NCI-H146 (cell line): ENCODE results near the gene RECQL5.
A peak's percentile ranks its signal among the peaks of the same experiment; 100 is the strongest.

Experiments
- DNase-seq: peaks from one replicate; lab custom pipeline; 2025; lab: John Stamatoyannopoulos, UW

Gene RECQL5

DNA sequence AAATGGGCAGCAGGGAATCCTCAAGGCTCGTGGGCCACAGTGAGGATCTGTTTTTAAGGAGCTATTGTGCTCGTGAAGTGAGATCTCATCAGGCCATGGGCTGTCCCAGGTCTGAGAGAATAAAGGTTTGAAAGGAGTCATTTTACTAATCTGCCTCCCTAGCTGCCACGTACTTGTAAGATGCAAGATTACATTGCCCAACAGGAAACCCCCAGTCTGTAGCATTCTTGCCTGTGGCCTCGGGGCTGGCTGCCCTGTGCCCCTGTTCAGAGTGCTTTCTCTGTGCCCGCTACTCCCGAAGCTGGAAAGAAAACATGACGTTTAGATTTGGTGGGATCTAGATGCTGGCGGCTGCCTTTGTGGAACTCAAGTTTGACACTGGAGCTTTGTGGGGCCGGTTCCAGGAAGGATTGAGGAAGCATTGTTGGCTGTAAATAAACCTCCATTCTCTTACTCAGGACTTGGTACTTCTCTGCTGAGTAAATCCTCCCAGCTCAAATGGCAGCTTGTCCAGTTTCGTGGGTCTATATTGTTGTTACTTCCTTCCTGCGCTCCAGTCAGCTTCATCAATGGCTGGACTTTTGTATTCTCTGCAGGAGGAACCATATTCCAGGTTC, 21.4 kb upstream of the RECQL5 start:
- DNase-seq, result no peak

DNA sequence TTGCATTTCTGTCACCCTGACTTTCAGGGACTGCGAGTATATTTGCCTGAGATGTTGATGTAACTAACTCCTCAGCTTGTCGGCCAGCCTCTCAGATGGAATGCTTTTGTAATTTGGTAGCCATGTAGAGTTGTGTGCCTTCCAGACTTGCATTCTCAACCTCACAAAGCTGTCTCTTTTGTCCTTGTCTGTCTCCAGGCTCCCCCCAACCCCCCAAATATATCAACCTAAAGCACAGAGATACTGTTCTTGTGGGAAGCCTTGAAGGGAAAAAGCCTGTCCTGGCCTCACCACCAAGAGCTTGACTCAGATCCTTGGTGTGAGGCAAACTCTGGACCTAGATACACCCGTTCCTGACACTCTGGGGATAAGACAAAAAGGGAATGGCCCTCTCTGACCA, 18.5 kb upstream of the RECQL5 start:
- DNase-seq, result no peak

DNA sequence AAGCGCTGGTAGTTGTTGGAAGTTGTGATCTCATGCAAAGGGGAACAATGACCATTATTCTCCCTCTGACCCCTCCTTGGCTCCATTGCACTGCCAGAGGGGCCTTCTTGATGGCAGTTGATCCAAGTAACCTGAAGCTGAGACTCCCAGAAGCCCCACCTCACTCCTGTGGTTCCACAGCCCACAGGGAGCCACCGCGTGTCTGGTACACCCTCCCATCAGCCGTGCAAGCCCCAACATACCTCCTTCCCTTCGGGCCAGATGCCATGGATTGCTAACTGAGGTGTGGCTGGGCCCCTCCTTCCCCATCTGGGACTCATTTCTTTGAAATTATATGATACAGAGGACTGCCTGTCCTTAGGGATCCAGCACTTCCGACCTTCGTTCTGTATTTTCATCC, 18.0 kb upstream of the RECQL5 start:
- DNase-seq, result no peak

DNA sequence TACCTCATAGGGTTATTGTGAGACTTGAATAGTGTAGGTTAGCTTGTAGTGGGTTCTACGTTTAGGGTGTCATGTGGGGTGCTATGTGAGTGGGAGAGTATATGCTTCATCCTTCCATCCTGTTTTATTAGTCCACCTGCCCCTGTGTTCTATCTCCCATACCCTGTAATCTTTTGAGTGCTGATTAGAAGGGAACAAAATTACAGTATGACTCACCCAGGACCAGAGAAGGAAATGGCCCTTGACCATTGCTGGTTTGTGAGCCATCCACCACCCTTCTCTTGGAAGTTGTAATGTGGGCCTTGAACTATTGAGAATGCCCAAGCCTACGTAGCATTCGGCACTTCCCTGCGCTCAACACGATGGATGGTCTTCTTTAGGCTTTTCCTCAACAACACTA, 17.3 kb upstream of the RECQL5 start:
- DNase-seq, result no peak

DNA sequence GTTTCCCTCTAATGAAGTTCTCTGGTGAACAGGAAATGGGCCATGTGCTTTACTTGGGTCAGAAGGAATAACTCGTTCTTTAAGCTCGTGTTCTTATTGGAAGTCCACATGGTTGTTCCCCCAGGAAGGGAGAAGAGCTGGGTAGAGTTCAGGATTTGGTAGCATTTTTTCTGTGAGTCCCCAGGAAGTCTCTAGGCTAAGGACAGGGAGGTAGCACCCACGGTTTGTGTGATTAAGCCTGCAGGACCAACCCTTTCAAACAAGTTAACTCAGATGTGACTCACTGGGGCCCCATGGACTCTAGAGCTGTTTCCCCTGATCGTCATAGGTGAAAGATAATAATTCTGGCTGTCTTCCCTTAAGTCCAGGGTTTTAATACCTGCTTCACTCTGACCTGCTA, 16.6 kb upstream of the RECQL5 start:
- DNase-seq, result no peak

DNA sequence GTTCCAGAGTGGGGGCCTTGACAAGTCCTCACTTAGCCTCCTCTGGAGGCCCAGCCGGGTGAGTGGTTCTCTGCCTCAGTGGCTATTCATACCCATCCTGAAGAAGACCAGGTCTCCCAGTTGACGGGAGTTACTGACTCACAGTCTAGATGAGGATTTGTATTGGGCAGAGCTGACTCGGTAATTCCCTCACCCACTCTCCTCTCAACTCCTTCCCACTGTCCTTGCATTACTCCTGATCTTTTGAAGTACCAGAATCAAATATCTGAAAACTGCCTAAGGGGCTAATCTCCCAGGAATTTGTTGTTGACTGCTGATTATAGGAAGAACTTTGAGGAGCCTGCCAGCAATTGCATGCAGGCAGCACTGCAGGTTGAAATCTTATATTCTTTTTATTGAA, 14.3 kb upstream of the RECQL5 start:
- no peak for DNase-seq

DNA sequence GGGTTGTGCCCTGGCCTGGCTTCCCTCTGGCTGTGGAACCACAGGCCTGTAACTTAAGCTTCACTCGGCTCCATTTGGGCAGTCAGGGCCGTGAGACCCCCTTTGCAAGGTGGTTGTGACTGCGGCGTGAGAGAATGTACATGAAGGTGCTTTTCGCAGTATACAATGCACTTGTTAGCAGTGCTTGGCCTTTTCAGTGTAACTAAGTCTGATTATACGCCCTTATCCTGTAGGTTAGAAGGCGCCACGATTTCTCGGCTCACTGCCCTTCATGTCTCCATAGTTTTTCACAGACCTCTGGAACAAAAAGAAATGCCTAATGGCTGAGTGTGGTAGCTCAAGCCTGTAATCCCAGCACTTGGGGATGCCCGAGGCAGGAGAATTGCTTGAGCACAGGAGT, 13.5 kb upstream of the RECQL5 start:
- DNase-seq, result no peak

DNA sequence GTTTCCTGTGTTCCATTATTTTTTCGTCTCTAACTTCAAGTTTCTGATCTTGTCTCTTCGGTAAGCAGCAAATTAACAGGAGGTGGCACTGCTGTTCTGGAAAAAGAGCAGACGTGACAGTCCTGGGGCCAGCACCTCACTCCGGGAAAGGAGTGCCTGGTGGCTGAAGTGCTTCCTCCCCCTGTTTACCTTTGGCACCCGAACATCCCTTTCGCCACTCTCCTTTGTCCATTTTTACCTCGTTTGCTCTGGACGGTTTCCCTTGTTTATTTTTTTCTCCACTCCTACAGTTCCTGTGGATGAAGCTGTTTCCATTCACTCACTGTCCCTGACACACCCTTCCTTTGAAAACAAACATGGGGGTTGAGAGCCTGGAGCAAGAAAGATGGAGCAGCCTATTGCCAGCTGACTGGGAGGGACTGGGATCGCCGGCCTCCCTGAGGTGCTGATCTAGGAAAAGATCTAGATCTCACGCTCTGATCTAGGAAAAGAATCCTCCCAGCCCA, 12.8 kb upstream of the RECQL5 start:
- DNase-seq, result no peak

DNA sequence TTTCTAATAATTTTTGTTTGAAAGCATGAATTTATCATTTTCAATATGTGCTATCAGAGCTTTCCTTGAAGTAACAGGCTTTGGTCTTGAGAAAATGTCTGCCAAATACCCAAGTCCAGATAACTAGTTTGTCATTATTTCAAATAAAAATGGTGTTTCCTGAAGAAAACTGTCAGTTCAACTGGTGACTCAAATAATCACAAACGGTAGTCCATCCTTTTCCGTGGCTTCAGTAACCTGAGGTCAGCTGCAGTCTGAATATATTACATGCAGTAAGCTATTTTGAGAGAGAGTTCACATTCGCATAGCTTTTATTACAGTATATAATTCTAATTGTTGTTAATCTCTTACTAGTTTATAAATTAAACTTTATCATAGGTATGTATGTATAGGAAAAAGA, 9.5 kb upstream of the RECQL5 start:
- no peak for DNase-seq

DNA sequence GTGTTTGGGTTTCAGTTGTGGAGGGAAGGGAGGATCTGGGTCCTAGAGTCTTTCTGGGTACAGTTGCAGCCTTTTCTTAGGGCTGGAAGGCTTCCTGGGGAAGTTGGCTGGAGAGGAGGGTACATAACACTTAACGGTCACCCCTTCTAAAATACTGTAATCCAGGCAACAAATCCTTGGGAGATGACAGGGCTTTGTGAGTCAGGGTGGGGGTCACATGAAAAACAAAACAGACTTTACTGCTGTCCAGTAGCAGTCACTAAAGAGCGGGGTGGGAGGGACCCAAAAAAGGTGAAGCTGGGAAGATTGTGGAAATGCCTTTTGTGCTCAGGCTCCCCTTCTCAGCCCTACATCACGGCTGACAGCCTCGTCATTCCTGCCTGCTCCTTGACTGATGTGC, 6.5 kb upstream of the RECQL5 start:
- no peak for DNase-seq

DNA sequence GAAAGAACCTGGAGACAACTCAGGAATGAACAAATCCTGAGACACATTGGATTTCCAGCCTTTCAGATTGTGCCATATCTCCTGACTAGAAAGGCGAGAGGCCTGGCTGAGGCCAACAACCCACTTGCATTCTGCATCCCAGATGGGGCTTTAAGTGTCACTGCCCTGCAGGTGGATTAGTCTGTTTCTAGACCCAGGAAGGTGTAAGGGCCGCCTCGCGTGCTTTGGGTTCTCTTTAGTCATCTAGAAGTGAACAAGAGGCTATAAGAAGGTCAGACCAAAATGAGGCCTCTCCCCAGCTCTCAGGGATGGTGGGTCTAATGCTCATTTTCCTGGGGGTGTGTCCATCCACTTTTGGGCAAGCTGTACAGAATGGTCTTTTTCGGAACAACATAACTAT, 5.1 kb upstream of the RECQL5 start:
- DNase-seq, result no peak

DNA sequence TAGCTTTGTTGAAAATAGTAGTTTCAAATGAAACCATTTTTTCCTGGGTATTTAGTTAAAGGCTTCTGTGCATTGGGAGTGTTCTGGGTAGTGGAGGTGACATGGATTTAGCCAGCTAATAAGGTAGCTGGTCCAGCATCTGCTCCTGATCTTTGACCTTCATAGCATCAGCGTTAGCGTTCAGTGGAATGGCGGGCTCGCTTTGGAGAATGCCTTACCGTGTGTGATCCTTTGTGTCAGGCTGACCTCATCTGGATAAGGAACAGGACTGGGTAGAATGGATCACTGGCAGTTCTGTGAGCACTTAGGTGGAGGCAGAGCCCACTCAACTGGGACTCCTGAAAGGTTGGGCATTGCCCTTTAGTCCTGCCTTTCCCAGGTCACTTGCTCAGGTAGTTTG, 3.9 kb upstream of the RECQL5 start:
- no peak for DNase-seq

DNA sequence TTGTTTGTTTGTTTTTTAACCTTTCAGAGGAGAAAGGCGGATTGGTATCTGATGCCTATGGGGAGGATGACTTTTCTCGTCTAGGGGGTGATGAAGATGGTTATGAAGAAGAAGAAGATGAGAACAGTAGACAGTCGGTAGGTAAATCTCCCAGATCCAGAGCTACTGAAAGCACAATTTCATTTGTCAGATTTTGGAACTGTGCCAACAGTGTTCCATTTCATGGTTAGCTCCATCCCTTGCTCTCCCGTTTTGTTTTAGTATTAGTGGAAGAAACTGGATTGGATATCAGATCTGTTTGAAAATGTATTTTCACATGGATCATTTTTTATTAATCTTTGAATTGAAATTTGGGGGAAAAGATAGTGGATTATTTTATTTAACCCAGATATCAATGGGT, 1.5 kb upstream of the RECQL5 start:
- DNase-seq, result no peak

DNA sequence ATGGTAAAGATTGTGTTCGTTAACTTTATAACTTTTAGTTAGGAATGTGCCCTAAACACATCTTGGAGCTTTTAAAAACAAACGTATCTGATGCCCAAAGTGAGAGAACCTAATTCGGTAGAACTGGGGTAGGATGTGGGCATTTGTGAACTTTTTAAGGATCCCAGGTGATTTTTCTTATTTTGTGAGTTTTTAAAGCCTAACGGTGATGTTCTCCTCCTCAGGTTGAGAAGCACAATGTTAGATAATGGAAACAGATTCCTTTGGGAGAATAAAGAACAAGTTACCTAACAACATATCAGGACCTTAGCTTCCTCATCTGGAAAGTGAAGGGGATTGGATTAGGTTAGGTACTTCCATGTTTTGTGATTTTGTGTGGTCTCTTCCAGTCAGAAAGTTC, 871 bp upstream of the RECQL5 start:
- DNase-seq, result no peak

DNA sequence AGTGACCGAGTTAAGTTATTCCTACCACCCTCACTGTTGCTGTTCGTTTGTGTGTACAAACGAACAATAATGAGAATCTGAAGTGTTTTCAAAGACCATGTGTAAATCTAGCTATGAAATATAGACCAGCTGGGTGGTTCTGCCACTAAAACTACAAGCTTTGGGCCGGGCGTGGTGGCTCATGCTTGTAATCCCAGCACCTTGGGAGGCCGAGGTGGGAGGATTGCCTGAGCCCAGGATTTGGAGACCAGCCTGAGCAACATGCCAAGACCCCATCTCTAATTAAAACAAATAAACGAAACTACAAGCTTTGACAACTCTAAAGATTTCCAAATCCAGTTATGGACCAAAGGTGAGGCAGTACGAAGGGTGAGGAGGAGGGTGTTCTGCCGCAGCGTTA, 973 bp downstream of the RECQL5 start:
- DNase-seq, result no peak

DNA sequence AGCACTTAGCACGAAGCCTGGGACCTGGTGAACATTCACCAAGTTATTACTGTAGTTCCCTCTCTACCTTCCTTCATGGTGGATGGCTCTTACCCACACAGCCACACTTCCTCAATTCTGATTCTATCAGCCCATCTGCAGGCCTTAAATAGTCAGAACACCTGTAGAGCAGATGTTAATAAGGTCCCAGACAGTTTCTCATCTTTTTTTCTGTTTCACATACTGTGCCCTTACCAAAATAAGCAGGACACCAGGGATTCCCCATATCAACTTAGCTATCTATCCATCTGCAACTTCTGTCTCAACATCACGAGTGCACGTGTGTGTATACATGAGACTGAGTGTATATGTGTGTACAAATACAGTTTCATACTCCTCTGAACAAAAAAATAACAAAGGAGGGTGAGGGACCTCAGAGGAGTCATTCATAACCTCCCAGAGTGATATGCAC, 2.8 kb downstream of the RECQL5 start:
- no peak for DNase-seq

DNA sequence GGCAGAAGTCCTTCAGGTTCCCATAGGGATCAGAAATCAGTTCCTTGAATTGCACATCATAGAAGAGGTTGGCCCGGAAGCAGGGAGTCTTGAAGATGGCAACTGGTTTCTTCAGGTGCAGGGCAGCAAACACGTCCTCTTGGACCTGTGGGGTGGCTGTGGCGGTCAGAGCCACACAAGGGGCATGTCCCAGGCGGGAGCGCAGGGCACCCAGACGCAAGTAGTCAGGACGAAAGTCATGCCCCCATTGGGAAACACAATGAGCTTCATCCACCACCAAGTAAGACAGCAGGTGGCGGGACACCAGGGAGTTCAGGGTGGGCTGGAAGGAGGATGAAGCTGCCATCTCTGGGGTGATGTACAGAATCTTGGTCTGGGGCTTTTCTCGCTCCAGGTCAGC, 4.4 kb downstream of the RECQL5 start:
- DNase-seq, result no peak

DNA sequence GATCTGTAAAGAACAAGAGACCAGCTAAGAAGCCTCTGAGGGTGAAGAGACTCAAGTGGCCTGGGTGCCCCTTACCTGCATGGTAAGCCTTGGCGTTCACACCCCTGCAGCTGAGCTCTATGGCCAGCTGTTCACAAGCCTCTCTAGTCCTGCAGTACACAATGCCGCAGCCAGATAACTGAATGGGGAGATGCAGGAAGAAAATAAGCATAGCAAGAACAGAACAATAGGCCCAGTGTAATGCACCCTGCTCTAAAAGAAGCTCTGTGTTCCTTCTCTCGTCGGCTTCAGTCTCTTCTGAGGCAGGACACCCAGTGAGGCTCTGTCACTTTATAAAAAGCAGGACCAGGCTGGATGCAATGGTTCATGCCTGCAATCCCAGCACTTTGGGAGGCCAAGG, 5.4 kb downstream of the RECQL5 start:
- DNase-seq, result no peak

DNA sequence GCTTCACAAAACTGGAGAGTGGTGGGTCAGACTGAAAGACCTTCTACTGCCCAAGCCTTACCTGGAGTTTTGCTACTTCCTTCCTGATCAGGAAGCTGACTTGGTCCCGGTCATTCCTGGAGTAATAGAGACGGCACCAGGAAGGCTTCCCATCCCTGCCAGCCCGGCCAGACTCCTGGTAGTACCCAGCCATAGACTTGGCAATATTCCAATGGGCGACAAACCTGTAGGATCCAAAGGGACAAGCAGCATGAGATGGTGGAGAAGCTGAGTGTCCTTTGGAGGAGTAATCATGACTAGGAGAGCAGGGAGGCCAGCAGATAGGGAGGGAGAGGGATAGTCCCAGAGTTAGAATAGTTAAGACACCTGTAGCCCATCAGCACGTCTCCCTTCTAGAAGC, 8.7 kb downstream of the RECQL5 start:
- no peak for DNase-seq

DNA sequence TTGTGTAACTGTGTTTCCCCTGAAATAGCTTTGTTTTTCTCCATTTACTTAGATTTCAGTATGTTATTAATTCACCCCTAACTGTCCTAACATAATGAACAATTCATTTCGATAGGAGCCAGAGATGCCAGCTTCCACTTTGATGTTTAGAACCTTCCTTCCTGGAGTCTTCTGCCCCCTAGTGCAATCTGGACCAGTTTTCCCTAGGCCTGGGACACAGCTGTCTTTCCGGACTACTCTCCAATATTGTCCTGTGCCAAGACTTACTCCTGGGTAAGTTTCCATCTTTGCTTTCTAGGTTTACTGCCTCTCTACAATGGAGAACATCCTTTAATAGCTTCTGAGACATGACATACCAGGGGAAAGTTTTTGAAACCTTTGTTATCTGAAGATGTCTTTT, 12.8 kb downstream of the RECQL5 start:
- DNase-seq, result no peak

DNA sequence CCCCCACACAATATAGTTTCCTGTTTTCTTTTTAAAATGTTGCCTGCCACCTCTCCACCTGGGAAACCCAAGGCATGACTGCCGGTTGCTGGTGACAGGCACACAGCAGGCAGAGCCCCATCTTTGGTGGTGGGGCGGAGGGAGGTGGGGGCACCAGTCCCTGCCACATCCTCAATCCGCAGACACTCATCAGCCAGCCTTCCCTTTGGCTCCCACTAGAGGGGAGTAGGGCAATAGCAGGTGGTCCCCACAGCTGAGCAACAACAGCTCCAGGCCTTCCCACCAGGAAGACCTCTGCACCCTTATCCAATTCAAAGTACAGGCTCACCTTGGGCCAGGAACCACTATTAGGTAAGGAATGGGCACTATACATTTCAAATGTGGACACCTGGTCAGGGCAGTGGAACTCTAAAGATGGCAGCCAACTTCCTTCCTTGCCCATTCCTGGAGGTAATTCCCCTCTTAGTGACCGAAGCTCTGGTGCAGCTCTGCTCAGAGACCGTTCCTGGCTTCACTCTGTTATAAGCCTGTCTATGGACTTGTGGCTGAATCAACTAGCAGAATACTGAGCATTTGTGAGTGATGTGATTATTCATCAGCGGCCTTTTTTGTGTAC, 13.9 kb downstream of the RECQL5 start:
- DNase-seq, result peak; percentile 4

DNA sequence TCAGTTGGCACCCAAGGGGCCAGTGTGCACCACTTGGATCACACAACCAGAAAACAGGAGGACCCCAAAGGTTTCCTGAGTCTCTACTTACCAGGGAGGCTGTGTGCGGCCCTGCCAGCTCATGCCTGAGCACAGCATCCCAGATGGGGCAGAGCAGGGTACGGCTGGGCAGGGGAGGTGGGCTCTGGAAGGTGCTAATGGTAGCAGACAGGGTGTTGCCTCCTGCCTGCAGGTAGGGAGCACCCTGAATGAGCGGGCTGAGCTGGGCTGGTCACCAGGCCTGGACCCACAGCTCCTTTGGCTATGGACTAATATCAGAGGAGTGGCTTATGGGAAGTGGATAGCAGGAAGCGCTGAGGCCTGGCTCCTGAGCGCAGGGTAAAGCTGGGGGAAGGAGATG, 14.6 kb downstream of the RECQL5 start:
- DNase-seq, result no peak

DNA sequence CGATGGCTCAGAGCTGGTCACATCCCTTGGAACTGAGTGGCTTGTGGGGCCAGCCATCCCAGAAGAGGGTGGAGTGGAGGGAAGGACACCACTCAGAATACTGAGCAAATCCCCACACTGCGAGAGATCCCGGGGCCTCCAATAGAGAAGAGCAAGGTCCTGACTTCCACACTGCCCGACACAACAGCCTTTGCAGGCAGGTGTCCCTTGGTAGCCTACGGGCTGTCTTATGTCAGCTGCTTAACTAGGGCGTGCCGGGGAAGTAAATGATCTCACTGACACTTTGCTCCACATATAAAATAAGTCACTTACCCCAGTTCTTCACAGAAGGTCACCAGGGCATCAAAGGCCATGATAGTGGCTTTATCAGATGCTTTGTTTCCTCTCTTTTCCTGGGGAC, 16.1 kb downstream of the RECQL5 start:
- no peak for DNase-seq

DNA sequence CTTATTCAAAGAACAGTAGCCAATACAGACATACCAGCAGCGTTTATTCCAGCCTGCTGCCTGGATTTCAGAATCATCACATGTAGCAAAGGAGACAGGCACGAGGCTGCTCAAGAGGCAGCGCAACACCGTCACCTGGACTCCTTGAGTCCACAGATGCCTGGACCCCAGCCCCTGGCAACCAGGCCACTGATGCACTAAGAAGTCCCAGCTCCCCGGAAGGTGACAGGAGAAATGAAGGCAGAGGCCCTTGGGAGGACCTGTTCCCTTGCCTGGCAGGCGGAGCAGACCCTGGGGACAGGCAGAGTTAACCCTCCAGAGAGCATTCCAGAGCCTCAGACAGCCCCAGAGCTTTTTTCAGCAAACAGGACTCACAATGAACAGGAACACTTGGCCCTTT, 17.3 kb downstream of the RECQL5 start:
- no peak for DNase-seq
